H9 (cell line): ENCODE data around the gene NT5C2. TPM values are rescaled to one million over a fixed set of nuclear protein-coding genes. Genes with fewer than 3 reads are reported as not detected.

Experiments
- DNase-seq: peaks from one replicate; pipeline ENCODE4 v3.0.0-alpha.2; 2017
- H2AFZ ChIP-seq: one replicate; pipeline ENCODE4 v1.6.1; 2013; ENCODE audit warnings: mild to moderate bottlenecking, low read length, control low read depth, moderate library complexity
- H2AK5ac ChIP-seq: 2 replicates; pipeline ENCODE4 v1.6.1; 2013; ENCODE audit warnings: low read length, control low read depth, mixed read lengths; ENCODE audit not compliant: insufficient read length
- H2BK120ac ChIP-seq: one replicate; pipeline ENCODE4 v1.6.1; 2013; ENCODE audit warnings: low read depth, mild to moderate bottlenecking, low read length, control low read depth, inconsistent platforms; ENCODE audit not compliant: poor library complexity, severe bottlenecking
- H2BK12ac ChIP-seq: 2 replicates; pipeline ENCODE4 v1.6.1; 2013; ENCODE audit warnings: low read length, control low read depth, mixed read lengths, low read depth; ENCODE audit not compliant: insufficient read length
- H2BK15ac ChIP-seq: 2 replicates; pipeline ENCODE4 v1.6.1; 2013; ENCODE audit warnings: low read depth, low read length, control low read depth
- H2BK20ac ChIP-seq: one replicate; pipeline ENCODE4 v1.6.1; 2013; ENCODE audit warnings: low read depth, mild to moderate bottlenecking, low read length, control low read depth, inconsistent platforms; ENCODE audit not compliant: poor library complexity, severe bottlenecking
- H2BK5ac ChIP-seq: 2 replicates; pipeline ENCODE4 v1.6.1; 2013; ENCODE audit warnings: low read length, control low read depth, mixed read lengths; ENCODE audit not compliant: insufficient read length
- H3K14ac ChIP-seq: 2 replicates; pipeline ENCODE4 v1.6.1; 2013; ENCODE audit warnings: low read length, control low read depth; ENCODE audit not compliant: insufficient read depth
- H3K18ac ChIP-seq: 2 replicates; pipeline ENCODE4 v1.6.1; 2013; ENCODE audit warnings: low read depth, mild to moderate bottlenecking, mixed read lengths, low read length, control low read depth; ENCODE audit not compliant: insufficient read length
- H3K23ac ChIP-seq: 2 replicates; pipeline ENCODE4 v1.6.1; 2013; ENCODE audit warnings: low read length, control low read depth, mixed read lengths, low read depth; ENCODE audit not compliant: insufficient read length
- H3K23me2 ChIP-seq: 2 replicates; pipeline ENCODE4 v1.6.1; 2013; ENCODE audit warnings: low read depth, mild to moderate bottlenecking, mixed read lengths, low read length, control low read depth; ENCODE audit not compliant: insufficient read length, poor library complexity, severe bottlenecking
- H3K27ac ChIP-seq: 2 replicates; pipeline ENCODE4 v1.5.1; 2013; ENCODE audit warnings: low read length, control low read depth, mixed read lengths, low read depth; ENCODE audit not compliant: insufficient read length
- H3K27me3 ChIP-seq: 2 replicates; pipeline ENCODE4 v1.6.1; 2013; ENCODE audit warnings: low read length, control low read depth, inconsistent platforms; ENCODE audit not compliant: insufficient read depth
- H3K4ac ChIP-seq: 2 replicates; pipeline ENCODE4 v1.6.1; 2013; ENCODE audit warnings: low read depth, mild to moderate bottlenecking, control low read depth, inconsistent platforms, low read length, moderate library complexity
- H3K4me1 ChIP-seq: 2 replicates; pipeline ENCODE4 v1.6.1; 2013; ENCODE audit warnings: low read length, control low read depth, inconsistent platforms; ENCODE audit not compliant: insufficient read depth
- H3K4me2 ChIP-seq: 2 replicates; pipeline ENCODE4 v1.6.1; 2013; ENCODE audit warnings: low read length, control low read depth, mixed read lengths; ENCODE audit not compliant: insufficient read length, insufficient read depth
- H3K56ac ChIP-seq: 2 replicates; pipeline ENCODE4 v1.6.1; 2013; ENCODE audit warnings: low read depth, mild to moderate bottlenecking, mixed read lengths, low read length, control low read depth; ENCODE audit not compliant: insufficient read length
- H3K79me1 ChIP-seq: 2 replicates; pipeline ENCODE4 v1.6.1; 2013; ENCODE audit warnings: low read depth, mild to moderate bottlenecking, moderate library complexity, low read length, control low read depth, inconsistent platforms; ENCODE audit not compliant: insufficient read depth, poor library complexity, severe bottlenecking
- H3K79me2 ChIP-seq: 2 replicates; pipeline ENCODE4 v1.6.1; 2013; ENCODE audit warnings: low read length, control low read depth, inconsistent platforms; ENCODE audit not compliant: insufficient read depth
- H3K9ac ChIP-seq: 2 replicates; pipeline ENCODE4 v1.6.1; 2013; ENCODE audit warnings: low read length, control low read depth, mixed read lengths; ENCODE audit not compliant: insufficient read length; ENCODE audit errors: extremely low read depth
- H3K9me3 ChIP-seq: one replicate; pipeline ENCODE4 v1.6.1; 2013; ENCODE audit warnings: low read depth, low read length, inconsistent platforms; ENCODE audit not compliant: control insufficient read depth
- H3T11ph ChIP-seq: one replicate; pipeline ENCODE4 v1.6.1; 2013; ENCODE audit warnings: mild to moderate bottlenecking, low read length, control low read depth, inconsistent platforms
- H4K20me1 ChIP-seq: one replicate; pipeline ENCODE4 v1.6.1; 2013; ENCODE audit not compliant: control insufficient read depth, insufficient read length, insufficient read depth
- H4K5ac ChIP-seq: 2 replicates; pipeline ENCODE4 v1.6.1; 2013; ENCODE audit warnings: low read depth, mild to moderate bottlenecking, mixed read lengths, low read length, control low read depth; ENCODE audit not compliant: insufficient read length
- H4K8ac ChIP-seq: replicated peaks from 2 replicates; pipeline ENCODE4 v1.6.1; 2013; ENCODE audit warnings: low read length, control low read depth, mixed read lengths, low read depth; ENCODE audit not compliant: insufficient read length
- H4K91ac ChIP-seq: 2 replicates; pipeline ENCODE4 v1.6.1; 2013; ENCODE audit warnings: low read depth, mild to moderate bottlenecking, moderate library complexity, mixed read lengths, low read length, control low read depth; ENCODE audit not compliant: insufficient read length
- H3K27ac Mint-ChIP-seq, 3 experiments: 2 replicates in 2 of 3; 3 replicates in 1 of 3; pipeline ENCODE4 v1.8.0; 2020 to 2021; ENCODE audit warnings: mixed read lengths in 3 of 3, mild to moderate bottlenecking in 1 of 3, moderate library complexity in 1 of 3
- H3K27me3 Mint-ChIP-seq: 2 replicates; pipeline ENCODE4 v1.8.0; 2021; ENCODE audit warnings: low read depth, mild to moderate bottlenecking, moderate library complexity, mixed read lengths
- H3K36me3 Mint-ChIP-seq, 3 experiments: 2 replicates in 2 of 3; 3 replicates in 1 of 3; pipeline ENCODE4 v1.8.0; 2020 to 2021; ENCODE audit warnings: low read depth in 3 of 3, mixed read lengths in 3 of 3; ENCODE audit not compliant: insufficient read depth in 1 of 3
- H3K4me1 Mint-ChIP-seq, 2 experiments: 2 replicates each; pipeline ENCODE4 v1.8.0; 2020; ENCODE audit warnings: mixed read lengths in 2 of 2
- H3K4me3 Mint-ChIP-seq, 2 experiments: 2 replicates in 1 of 2; 3 replicates in 1 of 2; pipeline ENCODE4 v1.8.0; 2020 to 2021; ENCODE audit warnings: mild to moderate bottlenecking in 2 of 2, mixed read lengths in 2 of 2, moderate library complexity in 1 of 2
- H3K9me3 Mint-ChIP-seq, 2 experiments: 2 replicates in 1 of 2; 3 replicates in 1 of 2; pipeline ENCODE4 v1.8.0; 2020; ENCODE audit warnings: mild to moderate bottlenecking in 2 of 2, mixed read lengths in 2 of 2, moderate library complexity in 1 of 2
- CTCF ChIP-seq: fragments of 200-600 bp; sonication (generic); conservative IDR thresholded peaks from 3 replicates; pipeline ENCODE4 v1.8.0; 2021; ENCODE audit warnings: antibody characterized with exemption, mild to moderate bottlenecking
- WGBS: extraction: QIAGEN DNeasy Blood & Tissue Kit; methylation state at CpG from one replicate; pipeline ENCODE4 v1.1.7; 2013; ENCODE audit warnings: missing lambda C conversion rate, low lambda C conversion rate, mixed read lengths; ENCODE audit not compliant: insufficient read length; ENCODE audit errors: extremely low coverage; 5-methylcytosine and 5-hydroxymethylcytosine counted together
- total RNA-seq: library from RNA; stranded (reverse); gene quantifications from 2 replicates; pipeline ENCODE4 v1.2.1, GENCODE V29; 2021

Gene NT5C2
- total RNA-seq, 1 experiment from 2014 or later, result 69.6 TPM

- Histone ChIP-seq H3K79me1 (no peaks in the 10 kb centered on the region), H3K27ac (no peak overlapping the region), H4K5ac (no peak overlapping the region), H2BK20ac (no peak overlapping the region), H4K20me1 (no peaks in the 10 kb centered on the region), H3K9me3 (no peaks in the 10 kb centered on the region), H3K56ac (no peak overlapping the region), H3K79me2 (no peaks in the 10 kb centered on the region), H3K4me2 (no peak overlapping the region), H3K23ac (no peak overlapping the region), H2BK12ac (no peak overlapping the region), H2AK5ac (no peak overlapping the region), H2BK5ac (no peak overlapping the region), H3K18ac (no peak overlapping the region), H3K23me2 (no peaks in the 10 kb centered on the region), H3T11ph (no peak overlapping the region), H3K27me3 (no peaks in the 10 kb centered on the region), H3K4ac (no peak overlapping the region), H2BK120ac (no peak overlapping the region), H3K14ac (no peak overlapping the region), H2BK15ac (no peak overlapping the region), H3K9ac (no peak overlapping the region), H4K91ac (no peak overlapping the region), H2AFZ (no peak overlapping the region), H3K4me1 (no peaks in the 10 kb centered on the region), H4K8ac (no peak overlapping the region)
- no CpG with 5 or more reads among the region's 4 CpGs for WGBS
- Mint-ChIP-seq H3K4me1 (peaks cover 13% of the 10 kb centered on the region in 2 experiments), H3K27me3 (no peaks in the 10 kb centered on the region), H3K9me3 (no peaks in the 10 kb centered on the region), H3K36me3 (peaks cover 0 to 3% (median 0%) of the 10 kb centered on the region in 3 experiments; a peak in 2 of 7 replicates), H3K27ac (peak overlapping the region in 1 of 3 experiments; percentile 57; a peak in 1 of 7 replicates), H3K4me3 (no peak overlapping the region)
- no peak for TF ChIP-seq CTCF
- no peak for DNase-seq
Measured at GRCh38 chr10:103064956-103065355, 128.1 kb downstream of the NT5C2 start.
